Activated T-cell treated with anti-CD3 and anti-CD28 coated beads for 48 hours (primary cell): ENCODE measurements around the gene CDH13.

Experiments
- DNase-seq: peaks from one replicate; pipeline ENCODE4 v3.0.0-alpha.2; 2020; ENCODE audit warnings: low read depth

Gene CDH13

GRCh38 chr16:83187405-83187804, 560.6 kb downstream of the CDH13 start:
- DNase-seq, result no peak

GRCh38 chr16:83196796-83197195, 570.0 kb downstream of the CDH13 start:
- DNase-seq, result no peak

GRCh38 chr16:83197450-83197849, 570.7 kb downstream of the CDH13 start:
- no peak for DNase-seq

- DNase-seq, result no peak
These were observed 572.2 kb downstream of the CDH13 start for GRCh38 chr16:83198977-83199376.

- no peak for DNase-seq
These were observed 573.4 kb downstream of the CDH13 start for GRCh38 chr16:83200005-83200779.

GRCh38 chr16:83201748-83202147, 575.0 kb downstream of the CDH13 start:
- DNase-seq, result no peak

GRCh38 chr16:83205896-83206295, 579.1 kb downstream of the CDH13 start:
- no peak for DNase-seq

- no peak for DNase-seq
These were observed 579.7 kb downstream of the CDH13 start for GRCh38 chr16:83206426-83206825.

- no peak for DNase-seq
These were observed 584.9 kb downstream of the CDH13 start for GRCh38 chr16:83211711-83212110.

GRCh38 chr16:83212301-83212841, 585.6 kb downstream of the CDH13 start:
- DNase-seq, result no peak

- DNase-seq, result no peak
These were observed 587.9 kb downstream of the CDH13 start for GRCh38 chr16:83214671-83215070.

- DNase-seq, result peak; percentile 42
These were observed 588.7 kb downstream of the CDH13 start for GRCh38 chr16:83215406-83216001.

- DNase-seq, result no peak
These were observed 592.5 kb downstream of the CDH13 start for GRCh38 chr16:83219285-83219684.

GRCh38 chr16:83220066-83220465, 593.3 kb downstream of the CDH13 start:
- DNase-seq, result no peak

- DNase-seq, result no peak
These were observed 597.9 kb downstream of the CDH13 start for GRCh38 chr16:83224642-83225041.

- DNase-seq, result no peak
These were observed 600.6 kb downstream of the CDH13 start for GRCh38 chr16:83227336-83227735.

GRCh38 chr16:83231729-83232128, 605.0 kb downstream of the CDH13 start:
- no peak for DNase-seq

- DNase-seq, result no peak
These were observed 606.4 kb downstream of the CDH13 start for GRCh38 chr16:83233153-83233552.

GRCh38 chr16:83238949-83239691, 612.4 kb downstream of the CDH13 start:
- DNase-seq, result no peak

GRCh38 chr16:83244057-83244456, 617.3 kb downstream of the CDH13 start:
- DNase-seq, result no peak

GRCh38 chr16:83245061-83245460, 618.3 kb downstream of the CDH13 start:
- DNase-seq, result no peak

- DNase-seq, result no peak
These were observed 621.1 kb downstream of the CDH13 start for GRCh38 chr16:83247767-83248372.
